HG03469 (cell line): Measurements from ENCODE around the gene ADM2.

Source experiments
- ATAC-seq: cut with Tn5 transposase; IDR thresholded peaks from one replicate; pipeline ENCODE4 v1.9.1; 2021; ENCODE audit warnings: mild to moderate bottlenecking, moderate library complexity, moderate number of reproducible peaks; ENCODE audit not compliant: unreplicated experiment

Gene ADM2

GRCh38 chr22:50483977-50484853, 2.9 kb downstream of the ADM2 start:
- no peak for ATAC-seq

GRCh38 chr22:50485221-50486131, 4.1 kb downstream of the ADM2 start:
- ATAC-seq: no peak

GRCh38 chr22:50486561-50487289, 5.4 kb downstream of the ADM2 start, which contains the start of gene MIOX:
MIOX (plus strand) TSS chr22:50486859; CDS start chr22:50486898, 39 bp downstream.
- ATAC-seq: no peak

GRCh38 chr22:50487290-50488005, 6.1 kb downstream of the ADM2 start:
- no peak for ATAC-seq

GRCh38 chr22:50488006-50488677, 6.8 kb downstream of the ADM2 start:
- ATAC-seq: no peak

GRCh38 chr22:50488886-50489285, 7.5 kb downstream of the ADM2 start:
- no peak for ATAC-seq

GRCh38 chr22:50489363-50490243, 8.3 kb downstream of the ADM2 start:
- no peak for ATAC-seq

GRCh38 chr22:50490531-50491308, 9.4 kb downstream of the ADM2 start:
- no peak for ATAC-seq

GRCh38 chr22:50497093-50497492, 15.8 kb downstream of the ADM2 start:
- ATAC-seq: no peak

- ATAC-seq: no peak
Measured at GRCh38 chr22:50498322-50498890, 17.1 kb downstream of the ADM2 start.

GRCh38 chr22:50500452-50500851, 19.1 kb downstream of the ADM2 start:
- ATAC-seq: no peak

- no peak for ATAC-seq
Measured at GRCh38 chr22:50502096-50502495, 20.8 kb downstream of the ADM2 start.

- ATAC-seq: no peak
Measured at GRCh38 chr22:50502628-50503474, 21.5 kb downstream of the ADM2 start.

- no peak for ATAC-seq
Measured at GRCh38 chr22:50503475-50504145, 22.3 kb downstream of the ADM2 start.

- no peak for ATAC-seq
Measured at GRCh38 chr22:50504369-50505211, 23.2 kb downstream of the ADM2 start.
